ENCODE results near the gene CXCR6.

CXCR6 gene

GRCh38 chr3:45949432-45949831 is 6.2 kb downstream of the CXCR6 start:
- no peak for DNase-seq

GRCh38 chr3:45950131-45950530 is 6.9 kb downstream of the CXCR6 start:
- DNase-seq, result no peak

GRCh38 chr3:45950686-45951600 is 7.7 kb downstream of the CXCR6 start:
- no peak for DNase-seq

- DNase-seq, result no peak
These were observed 8.7 kb downstream of the CXCR6 start for GRCh38 chr3:45951946-45952345.

- no peak for DNase-seq
These were observed 9.2 kb downstream of the CXCR6 start for GRCh38 chr3:45952456-45952855.

- no peak for DNase-seq
These were observed 10.3 kb downstream of the CXCR6 start for GRCh38 chr3:45953536-45953935.

- DNase-seq, result no peak
These were observed 11.0 kb downstream of the CXCR6 start for GRCh38 chr3:45954306-45954705.

GRCh38 chr3:45955017-45955647 is 11.9 kb downstream of the CXCR6 start:
- DNase-seq, result no peak

- no peak for DNase-seq
These were observed 12.4 kb downstream of the CXCR6 start for GRCh38 chr3:45955706-45956105.

GRCh38 chr3:45957586-45957985 is 14.3 kb downstream of the CXCR6 start:
- no peak for DNase-seq

- no peak for DNase-seq
These were observed 15.1 kb downstream of the CXCR6 start for GRCh38 chr3:45958321-45958791.

GRCh38 chr3:45959201-45959600 is 15.9 kb downstream of the CXCR6 start:
- DNase-seq, result no peak

GRCh38 chr3:45960289-45960688 is 17.0 kb downstream of the CXCR6 start:
- DNase-seq, result no peak

GRCh38 chr3:45962033-45962432 is 18.8 kb downstream of the CXCR6 start:
- no peak for DNase-seq

- DNase-seq, result no peak
These were observed 20.9 kb downstream of the CXCR6 start for GRCh38 chr3:45964139-45964538.

GRCh38 chr3:45965253-45965652 is 22.0 kb downstream of the CXCR6 start:
- DNase-seq, result no peak

GRCh38 chr3:45965653-45966052 is 22.4 kb downstream of the CXCR6 start:
- DNase-seq, result no peak

GRCh38 chr3:45966371-45966791 is 23.1 kb downstream of the CXCR6 start:
- DNase-seq, result no peak

- DNase-seq, result no peak
These were observed 23.8 kb downstream of the CXCR6 start for GRCh38 chr3:45966950-45967640.

GRCh38 chr3:45967724-45968123 is 24.5 kb downstream of the CXCR6 start:
- no peak for DNase-seq

- no peak for DNase-seq
These were observed 24.9 kb downstream of the CXCR6 start for GRCh38 chr3:45968149-45968548.

- DNase-seq, result no peak
These were observed 25.4 kb downstream of the CXCR6 start for GRCh38 chr3:45968706-45969105.

- DNase-seq, result no peak
These were observed 25.9 kb downstream of the CXCR6 start for GRCh38 chr3:45969116-45969515.

GRCh38 chr3:45969953-45970352 is 26.7 kb downstream of the CXCR6 start:
- no peak for DNase-seq

Measured in NCI-H1048 (cell line).